Tibial nerve (tissue), 4 donors: ENCODE data around the gene DENND1A. TPM values are rescaled to one million over a fixed set of nuclear protein-coding genes. Genes with fewer than 3 reads are reported as not detected.

Source experiments
- DNase-seq, 2 donors: peaks; one replicate each; pipeline ENCODE4 v3.0.0-alpha.2; 2019; ENCODE audit warnings: low spot score in 2 of 2
- H3K27ac ChIP-seq, 4 donors: fragments of 200-600 bp; sonication (generic) in 3 of 4; one replicate each; pipeline ENCODE4 v1.5.1; 2017 to 2019; ENCODE audit warnings: mild to moderate bottlenecking in 1 of 4
- H3K27me3 ChIP-seq, 2 donors: fragments of 200-600 bp; sonication (generic) in 1 of 2; one replicate each; pipeline versions ENCODE4 v1.5.1 to v1.6.0; 2017 to 2019
- H3K36me3 ChIP-seq, 3 donors: fragments of 200-600 bp; sonication (generic); one replicate each; pipeline ENCODE4 v1.5.1; 2018 to 2019
- H3K4me1 ChIP-seq, 4 donors: fragments of 200-600 bp; sonication (generic) in 3 of 4; one replicate each; pipeline ENCODE4 v1.5.1; 2017 to 2019
- H3K4me3 ChIP-seq, 4 donors: fragments of 200-600 bp; sonication (generic) in 3 of 4; one replicate each; pipeline ENCODE4 v1.5.1; 2017 to 2019; ENCODE audit warnings: mild to moderate bottlenecking in 1 of 4, moderate library complexity in 1 of 4
- H3K9me3 ChIP-seq, 4 donors: fragments of 200-600 bp; sonication (generic) in 3 of 4; one replicate each; pipeline ENCODE4 v1.5.1; 2017 to 2019
- CTCF ChIP-seq, 5 experiments: fragments of 200-600 bp in 3 of 5; fragments of 450-650 bp in 2 of 5; sonication (generic) in 3 of 5; IDR thresholded peaks; one replicate each; pipeline ENCODE4 v1.5.1; 2016 to 2019; ENCODE audit warnings: antibody characterized with exemption in 5 of 5, mild to moderate bottlenecking in 3 of 5, moderate library complexity in 2 of 5
- EP300 ChIP-seq, 2 donors: sonication (generic); formaldehyde crosslinking; IDR thresholded peaks; one replicate each; pipeline ENCODE4 v1.6.1; 2017; ENCODE audit warnings: antibody characterized with exemption in 2 of 2, mild to moderate bottlenecking in 1 of 2
- POLR2A ChIP-seq, 2 donors: fragments of 450-650 bp; IDR thresholded peaks; one replicate each; pipeline ENCODE4 v1.6.1; 2017; ENCODE audit warnings: antibody characterized with exemption in 2 of 2, mild to moderate bottlenecking in 2 of 2, moderate library complexity in 2 of 2
- WGBS, 2 donors: methylation state at CpG; one replicate each; pipeline ENCODE4 v1.1.5; 2018; 5-methylcytosine and 5-hydroxymethylcytosine counted together
- total RNA-seq, 4 donors: library from RNA; depleted of rRNA; stranded (reverse); fragments of >200 nt; gene quantifications; one replicate each; pipeline ENCODE4 v1.1.0, GENCODE V29; 2016

Gene DENND1A
- total RNA-seq, 4 donors from 2014 or later = 17.5 to 34.8 (median 20.1) TPM

- no peaks in the 10 kb centered on the region for H3K27me3 ChIP-seq
- H3K4me3 ChIP-seq = peak overlapping the region in 1 of 4 donors; percentile 19
- H3K9me3 ChIP-seq = no peaks in the 10 kb centered on the region
- H3K36me3 ChIP-seq = no peaks in the 10 kb centered on the region
- peak overlapping the region in 1 of 4 donors; percentile 74 for H3K27ac ChIP-seq
- no peak for TF ChIP-seq EP300 (IDR thresholded peaks at IDR 0.05)
- no peak for TF ChIP-seq CTCF (IDR thresholded peaks at IDR 0.05)
- peaks cover 0 to 25% (median 13%) of the 10 kb centered on the region in 4 donors for H3K4me1 ChIP-seq
- WGBS, 2 donors = 59 to 63% methylated on average over 32 of the region's 32 CpGs
- DNase-seq = no peak
Observed at GRCh38 chr9:123339666-123340510, 590.0 kb downstream of the DENND1A start.

GRCh38 chr9:123338710-123339665 lies 590.9 kb downstream of the DENND1A start:
- no peak for TF ChIP-seq EP300 (IDR thresholded peaks at IDR 0.05)
- TF ChIP-seq CTCF (IDR thresholded peaks at IDR 0.05) = no peak
- TF ChIP-seq POLR2A (IDR thresholded peaks at IDR 0.05) = no peak
- H3K27ac ChIP-seq = peak overlapping the region in 1 of 4 donors; percentile 74
- peak overlapping the region in 1 of 4 donors; percentile 19 for H3K4me3 ChIP-seq
- H3K27me3 ChIP-seq = no peaks in the 10 kb centered on the region
- WGBS, 2 donors = 69 to 76% methylated on average over 35 of the region's 35 CpGs
- no peaks in the 10 kb centered on the region for H3K9me3 ChIP-seq
- H3K4me1 ChIP-seq = peaks cover 0 to 25% (median 13%) of the 10 kb centered on the region in 4 donors
- no peak for DNase-seq
- no peaks in the 10 kb centered on the region for H3K36me3 ChIP-seq

GRCh38 chr9:123337971-123338370 lies 592.0 kb downstream of the DENND1A start:
- no peak for TF ChIP-seq EP300 (IDR thresholded peaks at IDR 0.05)
- no peak for TF ChIP-seq CTCF (IDR thresholded peaks at IDR 0.05)
- no peak for TF ChIP-seq POLR2A (IDR thresholded peaks at IDR 0.05)
- no peaks in the 10 kb centered on the region for H3K27me3 ChIP-seq
- H3K9me3 ChIP-seq = no peaks in the 10 kb centered on the region
- no peak overlapping the region for H3K27ac ChIP-seq
- peaks cover 0 to 25% (median 13%) of the 10 kb centered on the region in 4 donors for H3K4me1 ChIP-seq
- H3K36me3 ChIP-seq = no peaks in the 10 kb centered on the region
- 66 to 73% methylated on average over 4 of the region's 4 CpGs for WGBS, 2 donors
- DNase-seq = no peak
- H3K4me3 ChIP-seq = no peak overlapping the region

- H3K27me3 ChIP-seq = no peaks in the 10 kb centered on the region
- H3K36me3 ChIP-seq = no peaks in the 10 kb centered on the region
- H3K4me3 ChIP-seq = no peak overlapping the region
- DNase-seq = no peak
- H3K9me3 ChIP-seq = no peaks in the 10 kb centered on the region
- TF ChIP-seq EP300 (IDR thresholded peaks at IDR 0.05) (no peak), POLR2A (IDR thresholded peaks at IDR 0.05) (no peak), CTCF (IDR thresholded peaks at IDR 0.05) (no peak)
- peaks cover 0 to 25% (median 13%) of the 10 kb centered on the region in 4 donors for H3K4me1 ChIP-seq
- no peak overlapping the region for H3K27ac ChIP-seq
Observed at GRCh38 chr9:123336959-123337358, 593.0 kb downstream of the DENND1A start.
